ENCODE data around the gene CCDC82. TPM values are rescaled to one million over a fixed set of nuclear protein-coding genes. Genes with fewer than 3 reads are reported as not detected.

CCDC82 gene
- total RNA-seq, 2 experiments from 2014 or later, result 22.2 to 43.6 TPM

- Histone ChIP-seq H3K4me2 (ENCODE audit: low read length) (no peak overlapping the region), H4K20me1 (ENCODE audit: insufficient read depth, low read length) (no peaks in the 10 kb centered on the region), H3K27ac (ENCODE audit: low read depth, low read length, poor library complexity, severe bottlenecking) (no peak overlapping the region), H3K36me3 (ENCODE audit: insufficient read depth, low read length) (no peaks in the 10 kb centered on the region), H3K9me2 (ENCODE audit: insufficient read depth, low read length) (no peaks in the 10 kb centered on the region), H3K79me2 (ENCODE audit: insufficient read depth, low read depth, low read length) (no peaks in the 10 kb centered on the region), H3K4me1 (ENCODE audit: insufficient read depth, low read length, poor library complexity, severe bottlenecking) (no peaks in the 10 kb centered on the region), H3K4me3 (ENCODE audit: low read depth, low read length, poor library complexity, severe bottlenecking) (no peak overlapping the region), H3K9me3 (ENCODE audit: low read length) (no peaks in the 10 kb centered on the region), H2AFZ (ENCODE audit: low read length) (no peak overlapping the region)
- intact Hi-C loops (cut with micrococcal nuclease; ENCODE audit: unreplicated experiment), result no loop called here
- ChIA-PET POLR2A (no interaction called here), CTCF (ENCODE audit: unreplicated experiment) (no interaction called here)
- no TSS peak for BruUV-seq (replicated peaks)
- DNase-seq (ENCODE audit: low spot score), result no peak
- TF ChIP-seq CTCF (conservative IDR thresholded peaks at IDR 0.05; ENCODE audit: low read length) (no peak), EZH2phosphoT487 (IDR thresholded peaks at IDR 0.05; ENCODE audit: borderline replicate concordance, low read depth, low read length) (no peak)
These were observed 86.6 kb downstream of the CCDC82 start for GRCh38 chr11:96303064-96303463.

Small RNAs within 50 kb of the gene (microRNA-seq; reads per million reads assigned to microRNA genes)
- not detected for gene MIR1260B (ENCODE audit: borderline replicate concordance)

Small RNAs within 50 kb of the gene (small RNA-seq; reads per million reads assigned to genes)
- gene MIR1260B, result not detected

Other genes starting within 250 kb of the CCDC82 start
- 0.54 and 1.0 TPM in 2 replicates for gene MAML2, start 46.7 kb downstream of the CCDC82 start, total RNA-seq (2014; rRNA removed; shearing (Covaris generic))
- 0.15 and 0.26 TPM in 2 replicates for gene MAML2, start 46.7 kb downstream of the CCDC82 start, total RNA-seq (2022)
- 4.9 and 6.0 TPM in 2 replicates for gene JRKL, start 101 bp upstream of the CCDC82 start, total RNA-seq (2014; rRNA removed; shearing (Covaris generic))
- gene JRKL, start 101 bp upstream of the CCDC82 start, total RNA-seq (2022), result 10.0 and 12.3 TPM in 2 replicates